IPS-20b (cell line): ENCODE data around the gene CERS6.
A peak's percentile ranks its signal among the peaks of the same experiment; 100 is the strongest.

Source experiments
- H3K27ac ChIP-seq: one replicate; pipeline ENCODE4 v1.5.1; 2013; ENCODE audit warnings: low read length
- H3K27me3 ChIP-seq: 2 replicates; pipeline ENCODE4 v1.6.1; 2013; ENCODE audit warnings: mild to moderate bottlenecking, low read length, inconsistent platforms; ENCODE audit not compliant: insufficient read depth
- H3K36me3 ChIP-seq: 2 replicates; pipeline ENCODE4 v1.6.1; 2013; ENCODE audit warnings: low read depth, mild to moderate bottlenecking, inconsistent platforms, low read length, moderate library complexity; ENCODE audit not compliant: insufficient read depth
- H3K4me1 ChIP-seq: 2 replicates; pipeline ENCODE4 v1.6.1; 2013; ENCODE audit warnings: mild to moderate bottlenecking, control low read depth, inconsistent platforms, low read length, moderate library complexity; ENCODE audit not compliant: insufficient read depth
- H3K4me3 ChIP-seq: 2 replicates; pipeline ENCODE4 v1.5.1; 2013; ENCODE audit warnings: mild to moderate bottlenecking, low read length, inconsistent platforms
- H3K9ac ChIP-seq: 2 replicates; pipeline ENCODE4 v1.6.1; 2013; ENCODE audit warnings: low read depth, mild to moderate bottlenecking, inconsistent platforms, low read length, moderate library complexity
- H3K9me3 ChIP-seq: 2 replicates; pipeline ENCODE4 v1.6.1; 2013; ENCODE audit warnings: mild to moderate bottlenecking, low read depth, low read length, inconsistent platforms; ENCODE audit not compliant: insufficient read depth

CERS6 gene

DNA sequence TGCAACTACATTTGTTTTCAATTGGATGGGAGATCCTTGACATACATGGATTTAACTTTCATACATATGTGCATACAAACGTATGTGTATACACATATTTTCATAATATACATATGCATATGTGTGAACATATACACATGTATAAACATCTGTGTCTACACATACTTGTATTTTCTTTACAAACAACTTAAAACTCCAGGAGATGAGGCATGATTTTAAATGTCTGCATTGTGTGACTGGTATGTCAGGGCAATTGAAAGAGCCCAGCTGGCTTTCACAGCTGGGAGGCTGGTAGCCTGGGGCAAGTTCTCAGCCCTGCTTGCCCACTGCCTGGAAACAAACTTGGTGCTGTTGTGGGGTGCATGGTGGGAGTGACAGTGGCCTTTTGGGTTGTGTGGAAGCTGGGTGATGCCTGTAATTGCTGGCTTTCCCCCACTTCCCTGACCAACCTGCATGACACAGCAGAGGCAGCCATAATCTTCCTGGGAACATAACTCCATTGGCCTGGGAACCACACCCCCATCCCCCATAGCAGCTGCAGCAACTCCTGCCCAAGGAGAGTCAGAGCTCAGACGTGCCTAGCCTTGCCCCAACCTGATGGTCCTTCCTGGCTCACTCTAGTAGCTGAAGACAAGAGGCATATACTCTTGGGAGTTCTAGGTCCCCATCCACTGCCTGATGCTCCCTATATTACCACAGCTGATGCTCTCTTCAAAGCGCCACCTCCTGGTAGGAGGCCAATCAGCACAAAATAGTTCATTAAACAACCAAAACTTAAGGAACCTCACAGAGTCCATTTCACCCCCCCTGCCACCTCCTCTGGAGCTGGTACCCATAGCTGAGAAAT is 158.3 kb downstream of the CERS6 start:
- Histone ChIP-seq H3K9me3 (peaks cover 3% of the 10 kb centered on the region; the same call in 1 of the 2 replicates), H3K27me3 (no peaks in the 10 kb centered on the region), H3K36me3 (no peaks in the 10 kb centered on the region), H3K4me3 (no peak overlapping the region), H3K27ac (no peak overlapping the region), H3K9ac (no peak overlapping the region), H3K4me1 (no peaks in the 10 kb centered on the region)

DNA sequence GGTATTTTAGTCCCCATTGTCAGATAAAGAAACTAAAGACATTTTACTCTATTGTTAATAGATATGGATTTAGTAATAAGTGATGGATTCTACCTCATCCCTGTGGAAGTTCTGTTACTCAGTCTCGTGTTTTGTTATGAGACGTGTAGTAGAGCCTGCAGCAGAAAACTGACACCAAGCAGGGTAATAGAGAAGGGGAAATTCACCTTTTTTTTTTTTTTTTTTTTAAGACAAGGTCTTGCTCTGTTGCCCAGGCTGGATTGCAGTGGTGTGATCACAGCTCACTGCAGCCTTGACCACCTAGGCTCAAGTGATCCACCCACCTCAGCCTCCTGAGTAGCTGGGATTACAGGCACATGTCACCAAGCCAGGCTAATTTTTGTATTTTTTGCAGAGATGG is 164.5 kb downstream of the CERS6 start:
- Histone ChIP-seq H3K9me3 (no peaks in the 10 kb centered on the region), H3K4me1 (peaks cover 4% of the 10 kb centered on the region; the same call in 1 of the 2 replicates), H3K4me3 (no peak overlapping the region), H3K9ac (no peak overlapping the region), H3K27me3 (no peaks in the 10 kb centered on the region), H3K27ac (no peak overlapping the region), H3K36me3 (no peaks in the 10 kb centered on the region)

DNA sequence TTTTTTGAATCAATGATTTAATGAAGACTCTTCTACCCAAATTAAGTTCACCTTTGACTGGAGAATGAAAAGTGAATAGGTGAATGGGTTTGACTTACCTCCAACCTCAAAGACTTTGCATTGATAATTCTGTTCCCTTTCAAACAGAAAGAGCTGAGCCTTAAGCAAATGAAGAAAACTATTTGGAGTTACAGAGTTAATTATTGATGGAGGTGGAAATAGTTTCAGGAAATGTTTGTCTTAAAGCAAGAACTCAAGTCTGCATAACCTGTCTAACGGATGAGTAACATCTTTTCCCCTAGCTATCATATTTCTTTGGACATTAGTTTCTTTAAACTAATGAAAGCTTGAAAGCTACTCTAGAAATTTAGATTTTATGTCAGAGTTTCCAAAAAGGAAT is 166.5 kb downstream of the CERS6 start:
- H3K36me3 ChIP-seq: no peaks in the 10 kb centered on the region
- H3K4me1 ChIP-seq: peaks cover 23% of the 10 kb centered on the region; the same call in 1 of the 2 replicates
- H3K9ac ChIP-seq: no peak overlapping the region
- no peaks in the 10 kb centered on the region for H3K27me3 ChIP-seq
- H3K9me3 ChIP-seq: no peaks in the 10 kb centered on the region
- no peak overlapping the region for H3K27ac ChIP-seq
- no peak overlapping the region for H3K4me3 ChIP-seq

DNA sequence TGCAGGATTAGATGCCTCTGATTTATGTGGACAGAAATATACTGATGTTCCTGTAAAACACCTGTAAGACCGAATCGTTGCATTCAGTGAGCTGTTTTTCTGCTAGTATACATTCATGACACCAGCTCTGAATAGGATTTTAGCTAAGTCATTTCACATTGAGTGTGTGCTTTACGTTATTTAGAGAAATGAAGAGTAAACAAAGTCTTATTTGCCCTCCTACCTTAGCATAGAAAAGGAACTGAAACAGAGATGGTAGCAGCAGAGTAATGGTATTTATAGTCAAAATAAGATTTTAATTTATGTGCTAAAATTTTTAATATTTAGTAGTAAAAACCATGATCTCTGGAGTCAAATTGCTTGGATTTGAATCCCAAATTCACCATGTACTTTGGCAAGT is 168.0 kb downstream of the CERS6 start:
- Histone ChIP-seq H3K36me3 (no peaks in the 10 kb centered on the region), H3K4me1 (peaks cover 33% of the 10 kb centered on the region; the same call in 1 of the 2 replicates), H3K27ac (no peak overlapping the region), H3K27me3 (no peaks in the 10 kb centered on the region), H3K9me3 (no peaks in the 10 kb centered on the region), H3K4me3 (no peak overlapping the region), H3K9ac (no peak overlapping the region)

DNA sequence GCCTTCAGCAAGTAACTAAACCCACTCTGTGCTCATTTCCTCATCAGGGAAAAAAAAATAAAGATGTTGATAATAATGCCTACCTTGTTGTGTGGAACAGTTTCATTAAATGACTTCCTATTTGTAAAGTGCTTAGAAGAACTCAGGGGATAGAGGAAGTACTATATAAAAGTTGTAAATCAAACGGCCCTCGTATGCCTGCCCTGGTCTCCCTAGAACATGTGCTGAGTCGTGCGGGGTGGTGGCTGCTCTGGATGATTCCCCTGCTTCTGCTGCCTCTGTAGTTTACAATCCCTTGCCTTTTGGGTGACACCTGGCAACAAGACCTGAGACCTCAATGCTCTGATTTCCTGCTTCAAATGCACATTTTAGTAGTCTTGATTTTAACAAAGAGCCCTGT is 170.0 kb downstream of the CERS6 start:
- no peaks in the 10 kb centered on the region for H3K36me3 ChIP-seq
- H3K9me3 ChIP-seq: no peaks in the 10 kb centered on the region
- peak overlapping the region; percentile 48 for H3K27ac ChIP-seq
- H3K27me3 ChIP-seq: no peaks in the 10 kb centered on the region
- peaks cover 33% of the 10 kb centered on the region; the same call in 1 of the 2 replicates for H3K4me1 ChIP-seq
- no peak overlapping the region for H3K4me3 ChIP-seq
- peak overlapping the region; percentile 49; the same call in 1 of the 2 replicates for H3K9ac ChIP-seq

DNA sequence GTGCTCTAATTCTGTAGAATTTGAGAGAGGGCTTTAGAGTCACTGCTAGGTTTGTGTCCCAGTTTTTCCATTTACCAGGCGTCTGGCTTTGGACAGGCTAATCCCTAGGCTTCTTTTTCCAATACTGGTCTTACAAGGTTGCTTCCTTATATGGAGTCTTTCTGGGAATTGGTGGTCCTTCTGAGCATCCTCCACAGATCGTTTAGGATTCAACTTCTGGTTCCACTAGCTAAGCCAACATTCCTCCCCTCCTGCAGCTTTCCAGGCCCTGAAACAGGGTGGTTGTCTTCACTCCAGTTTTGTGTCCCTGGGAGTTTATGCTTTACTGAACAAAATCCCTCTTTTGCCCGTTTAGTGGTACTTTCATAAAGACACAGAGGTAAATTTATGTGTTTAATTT is 170.6 kb downstream of the CERS6 start:
- Histone ChIP-seq H3K36me3 (no peaks in the 10 kb centered on the region), H3K27ac (peak overlapping the region; percentile 48), H3K9ac (peak overlapping the region; percentile 49; the same call in 1 of the 2 replicates), H3K4me1 (peaks cover 33% of the 10 kb centered on the region; the same call in 1 of the 2 replicates), H3K9me3 (no peaks in the 10 kb centered on the region), H3K27me3 (no peaks in the 10 kb centered on the region), H3K4me3 (no peak overlapping the region)

DNA sequence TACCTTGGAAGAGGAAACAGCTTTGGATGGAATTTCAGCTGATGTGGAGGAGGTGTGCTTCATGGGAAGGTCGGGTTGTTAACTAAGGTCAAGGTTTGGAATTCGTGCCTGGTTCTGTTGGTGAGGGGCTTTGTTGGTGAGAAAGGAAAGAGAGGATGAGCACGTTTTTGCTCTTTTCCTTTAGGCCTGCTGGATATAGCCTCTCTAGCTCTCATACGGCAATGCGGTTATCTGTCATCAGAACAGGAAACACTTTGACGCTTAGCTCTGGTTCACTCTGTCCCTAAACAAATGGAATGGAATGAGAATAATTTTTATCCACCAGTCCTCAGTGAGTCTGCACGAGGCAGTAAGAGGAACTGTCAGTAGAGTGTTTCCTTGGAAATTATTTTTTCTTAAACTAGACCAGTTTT is 176.6 kb downstream of the CERS6 start:
- Histone ChIP-seq H3K9me3 (no peaks in the 10 kb centered on the region), H3K36me3 (no peaks in the 10 kb centered on the region), H3K9ac (no peak overlapping the region), H3K27ac (no peak overlapping the region), H3K27me3 (no peaks in the 10 kb centered on the region), H3K4me1 (peaks cover 24% of the 10 kb centered on the region; the same call in 1 of the 2 replicates), H3K4me3 (no peak overlapping the region)

DNA sequence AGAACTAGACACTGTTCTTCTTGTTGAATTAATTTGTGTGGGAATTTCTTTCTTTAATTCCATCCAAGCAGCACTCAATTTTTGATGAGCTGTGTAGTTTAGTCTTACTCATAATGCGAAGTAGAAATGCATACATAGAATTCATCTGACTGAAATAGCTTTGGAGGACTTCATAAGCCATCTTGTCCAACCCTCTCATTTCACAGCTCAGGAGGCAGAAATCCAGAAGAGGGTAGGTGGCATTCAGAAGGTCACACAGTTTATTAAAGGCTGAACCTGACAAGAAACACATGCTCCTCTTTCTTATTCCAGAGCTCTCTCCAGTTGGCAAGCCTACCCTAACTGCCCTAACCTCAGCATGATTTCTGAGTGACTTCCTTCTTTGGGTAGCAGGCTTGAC is 177.1 kb downstream of the CERS6 start:
- no peaks in the 10 kb centered on the region for H3K9me3 ChIP-seq
- no peak overlapping the region for H3K9ac ChIP-seq
- H3K4me3 ChIP-seq: no peak overlapping the region
- no peaks in the 10 kb centered on the region for H3K36me3 ChIP-seq
- H3K27me3 ChIP-seq: no peaks in the 10 kb centered on the region
- H3K4me1 ChIP-seq: peaks cover 21% of the 10 kb centered on the region; the same call in 1 of the 2 replicates
- no peak overlapping the region for H3K27ac ChIP-seq

DNA sequence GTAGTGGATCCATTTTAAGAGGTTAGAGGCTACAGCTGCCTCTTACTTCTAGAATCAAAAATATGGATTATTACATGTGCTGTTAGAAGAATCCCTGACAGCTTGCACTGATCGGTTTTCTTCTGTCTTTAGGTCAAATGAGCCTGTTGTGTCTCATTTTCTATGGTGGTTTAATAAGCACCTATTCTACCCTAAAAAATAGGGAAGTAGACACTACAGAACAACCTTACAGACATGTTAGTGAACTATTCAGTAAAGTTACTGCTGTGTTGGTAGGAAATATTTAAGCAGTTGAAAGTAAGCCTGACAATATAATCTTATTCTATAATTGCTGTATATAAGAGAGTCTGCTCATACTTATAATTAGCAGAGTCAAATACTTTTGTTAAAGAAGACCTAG is 177.8 kb downstream of the CERS6 start:
- H3K4me3 ChIP-seq: no peak overlapping the region
- H3K4me1 ChIP-seq: peaks cover 21% of the 10 kb centered on the region; the same call in 1 of the 2 replicates
- H3K27me3 ChIP-seq: no peaks in the 10 kb centered on the region
- H3K27ac ChIP-seq: no peak overlapping the region
- no peaks in the 10 kb centered on the region for H3K9me3 ChIP-seq
- H3K36me3 ChIP-seq: no peaks in the 10 kb centered on the region
- no peak overlapping the region for H3K9ac ChIP-seq

DNA sequence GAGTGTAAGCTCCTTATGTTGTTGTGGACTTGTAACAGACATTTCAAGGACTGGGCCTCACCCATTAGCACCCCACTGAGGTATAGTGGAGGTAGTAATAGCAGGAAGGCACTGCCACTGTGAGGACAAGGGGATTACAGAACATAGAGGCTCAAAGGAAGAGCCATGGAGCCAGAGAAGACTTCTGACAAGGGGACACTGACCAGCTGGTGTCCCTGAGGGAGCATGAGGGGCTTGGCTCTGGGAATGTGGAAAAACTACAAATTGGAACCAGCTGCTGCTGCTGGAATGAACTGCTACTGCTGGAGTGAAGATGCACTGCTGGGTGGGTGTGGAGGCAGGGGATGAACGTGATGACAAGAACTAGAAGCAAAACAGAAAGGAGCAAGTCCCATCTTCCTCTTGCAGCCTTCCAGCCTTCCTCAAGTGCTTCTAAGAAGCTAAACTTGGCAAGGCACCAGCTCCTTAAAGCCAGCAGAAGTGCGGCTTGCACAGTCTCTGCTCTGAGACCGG is 179.0 kb downstream of the CERS6 start:
- no peak overlapping the region for H3K9ac ChIP-seq
- no peak overlapping the region for H3K4me3 ChIP-seq
- H3K36me3 ChIP-seq: no peaks in the 10 kb centered on the region
- H3K27ac ChIP-seq: no peak overlapping the region
- H3K4me1 ChIP-seq: peaks cover 33% of the 10 kb centered on the region
- H3K27me3 ChIP-seq: no peaks in the 10 kb centered on the region
- H3K9me3 ChIP-seq: no peaks in the 10 kb centered on the region

DNA sequence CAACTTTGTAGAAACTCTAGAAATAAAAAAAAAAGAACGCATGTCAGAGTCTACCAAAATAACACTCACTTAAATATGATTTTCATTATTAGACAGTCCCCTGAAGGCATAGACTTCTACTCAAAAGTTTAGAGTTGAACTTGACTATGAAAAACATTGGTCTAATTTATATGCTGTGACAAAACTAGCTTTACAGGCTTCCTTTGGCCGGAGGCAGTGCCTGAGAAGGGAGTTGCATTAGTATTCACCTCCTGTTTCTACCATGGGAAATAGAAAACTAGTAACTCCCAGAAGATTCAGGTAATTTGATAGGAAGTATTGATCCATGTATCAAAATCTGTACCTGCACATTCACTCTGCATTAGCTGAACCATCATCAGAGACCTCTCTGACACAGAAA is 182.9 kb downstream of the CERS6 start:
- no peaks in the 10 kb centered on the region for H3K27me3 ChIP-seq
- peak overlapping the region; percentile 2; the same call in 1 of the 2 replicates for H3K4me3 ChIP-seq
- no peak overlapping the region for H3K9ac ChIP-seq
- no peaks in the 10 kb centered on the region for H3K36me3 ChIP-seq
- H3K4me1 ChIP-seq: peaks cover 36% of the 10 kb centered on the region
- H3K9me3 ChIP-seq: no peaks in the 10 kb centered on the region
- H3K27ac ChIP-seq: no peak overlapping the region

DNA sequence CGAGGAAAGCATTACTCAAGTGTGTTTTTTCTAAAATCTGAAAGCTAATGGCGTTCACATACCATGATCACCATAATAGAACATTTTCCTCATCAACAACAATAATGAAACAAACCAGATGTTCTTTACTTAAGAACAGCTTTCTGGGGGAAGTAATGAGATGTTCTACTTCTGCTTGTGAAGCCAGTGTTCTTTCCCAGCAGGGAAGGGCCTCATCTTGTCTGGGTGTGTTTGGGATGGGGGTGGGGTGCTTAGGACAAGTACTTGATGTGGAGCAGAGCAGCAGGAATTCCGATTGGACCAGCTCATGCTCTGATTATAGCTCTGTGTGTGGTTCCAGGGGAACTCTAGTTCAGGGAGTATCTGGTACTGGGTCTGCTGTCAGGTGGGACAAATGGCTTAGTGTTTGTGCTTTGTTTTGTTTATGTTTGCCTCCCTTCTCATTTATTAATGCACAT is 183.4 kb downstream of the CERS6 start:
- no peaks in the 10 kb centered on the region for H3K36me3 ChIP-seq
- no peaks in the 10 kb centered on the region for H3K27me3 ChIP-seq
- no peak overlapping the region for H3K27ac ChIP-seq
- H3K9me3 ChIP-seq: no peaks in the 10 kb centered on the region
- peaks cover 36% of the 10 kb centered on the region for H3K4me1 ChIP-seq
- H3K4me3 ChIP-seq: peak overlapping the region; percentile 2; the same call in 1 of the 2 replicates
- H3K9ac ChIP-seq: no peak overlapping the region
